ENCODE results near the gene SIAH3. TPM values are rescaled to one million over a fixed set of nuclear protein-coding genes. Genes with fewer than 3 reads are reported as not detected.

The SIAH3 gene
- total and polyA plus RNA-seq, 4 donors, result under 0.01 TPM; not detected in 3

- H3K4me3 ChIP-seq (ENCODE audit: low read depth in 1 of 3, low read length in 3 of 3), result no peak overlapping the region
- H3K4me1 ChIP-seq (ENCODE audit: control insufficient read depth in 4 of 4, insufficient read depth in 4 of 4, low read length in 3 of 4), result peaks cover 0 to 3% (median 0%) of the 10 kb centered on the region in 4 donors
- no peaks in the 10 kb centered on the region for H3K27me3 ChIP-seq (ENCODE audit: control insufficient read depth in 4 of 4, insufficient read depth in 4 of 4, low read length in 3 of 4)
- no peak for DNase-seq (ENCODE audit: low spot score)
- WGBS, result 84% methylated on average over 5 of the region's 5 CpGs
- H3K27ac ChIP-seq (ENCODE audit: low read depth in 1 of 2, low read length in 2 of 2), result no peak overlapping the region
- TF ChIP-seq JUND (IDR thresholded peaks at IDR 0.05), result no peak
- TF ChIP-seq ZBTB33 (IDR thresholded peaks at IDR 0.05), result no peak
- TF ChIP-seq TAF1 (conservative IDR thresholded peaks at IDR 0.05), result no peak
- TF ChIP-seq FOXA1 (IDR thresholded peaks at IDR 0.05), result no peak
- no peak for TF ChIP-seq NR2F2 (IDR thresholded peaks at IDR 0.05)
- TF ChIP-seq REST (IDR thresholded peaks at IDR 0.05), result no peak
- no peak for TF ChIP-seq SP1 (IDR thresholded peaks at IDR 0.05)
- TF ChIP-seq RAD21 (IDR thresholded peaks at IDR 0.05), result no peak
- TF ChIP-seq FOXA2 (IDR thresholded peaks at IDR 0.05), result no peak
- no peak for TF ChIP-seq CTCF (IDR thresholded peaks at IDR 0.05; ENCODE audit: low read depth, low read length, missing input control)
- TF ChIP-seq MAX (IDR thresholded peaks at IDR 0.05), result no peak
- TF ChIP-seq EGR1 (IDR thresholded peaks at IDR 0.05; ENCODE audit: low read depth in 2 of 2), result no peak
- no peak for TF ChIP-seq HNF4A (conservative IDR thresholded peaks at IDR 0.05)
- H3K36me3 ChIP-seq (ENCODE audit: control insufficient read depth in 4 of 4, insufficient read depth in 3 of 4, low read depth in 1 of 4, low read length in 3 of 4), result no peaks in the 10 kb centered on the region
- H3K9ac ChIP-seq (ENCODE audit: low read depth in 1 of 2, low read length in 2 of 2), result no peak overlapping the region
- H3K9me3 ChIP-seq (ENCODE audit: control insufficient read depth in 4 of 4, low read length in 3 of 4), result no peaks in the 10 kb centered on the region
Measured at GRCh38 chr13:45733361-45733760, 118.2 kb downstream of the SIAH3 start.

GRCh38 chr13:45732916-45733315, 118.6 kb downstream of the SIAH3 start:
- TF ChIP-seq RXRA (IDR thresholded peaks at IDR 0.05), result no peak
- TF ChIP-seq ATF3 (IDR thresholded peaks at IDR 0.05), result no peak
- no peak for TF ChIP-seq TAF1 (conservative IDR thresholded peaks at IDR 0.05)
- TF ChIP-seq YY1 (IDR thresholded peaks at IDR 0.05), result no peak
- TF ChIP-seq FOXA2 (IDR thresholded peaks at IDR 0.05), result no peak
- TF ChIP-seq FOXA1 (IDR thresholded peaks at IDR 0.05), result no peak
- TF ChIP-seq MAX (IDR thresholded peaks at IDR 0.05), result no peak
- no peak for TF ChIP-seq JUND (IDR thresholded peaks at IDR 0.05)
- Histone ChIP-seq H3K9ac (ENCODE audit: low read depth in 1 of 2, low read length in 2 of 2) (no peak overlapping the region), H3K36me3 (ENCODE audit: control insufficient read depth in 4 of 4, insufficient read depth in 3 of 4, low read depth in 1 of 4, low read length in 3 of 4) (no peaks in the 10 kb centered on the region), H3K4me1 (ENCODE audit: control insufficient read depth in 4 of 4, insufficient read depth in 4 of 4, low read length in 3 of 4) (peaks cover 0 to 3% (median 0%) of the 10 kb centered on the region in 4 donors), H3K9me3 (ENCODE audit: control insufficient read depth in 4 of 4, low read length in 3 of 4) (no peaks in the 10 kb centered on the region), H3K27ac (ENCODE audit: low read depth in 1 of 2, low read length in 2 of 2) (no peak overlapping the region), H3K27me3 (ENCODE audit: control insufficient read depth in 4 of 4, insufficient read depth in 4 of 4, low read length in 3 of 4) (no peaks in the 10 kb centered on the region), H3K4me3 (ENCODE audit: low read depth in 1 of 3, low read length in 3 of 3) (no peak overlapping the region)
- WGBS, result 66% methylated on average over 5 of the region's 5 CpGs
- DNase-seq (ENCODE audit: low spot score), result no peak

All from liver (tissue), 9 donors.